HG03280 (cell line): Measurements from ENCODE around the gene TMED3.
"Not testable (repeated sequence)": the region's sequence is repeated elsewhere in the genome, so short reads cannot be mapped to it uniquely, and the experiment has no call there.

Experiments used
- ATAC-seq: cut with Tn5 transposase; IDR thresholded peaks from one replicate; pipeline ENCODE4 v1.9.1; 2021; ENCODE audit warnings: mild to moderate bottlenecking, moderate library complexity; ENCODE audit not compliant: unreplicated experiment

TMED3 gene

DNA sequence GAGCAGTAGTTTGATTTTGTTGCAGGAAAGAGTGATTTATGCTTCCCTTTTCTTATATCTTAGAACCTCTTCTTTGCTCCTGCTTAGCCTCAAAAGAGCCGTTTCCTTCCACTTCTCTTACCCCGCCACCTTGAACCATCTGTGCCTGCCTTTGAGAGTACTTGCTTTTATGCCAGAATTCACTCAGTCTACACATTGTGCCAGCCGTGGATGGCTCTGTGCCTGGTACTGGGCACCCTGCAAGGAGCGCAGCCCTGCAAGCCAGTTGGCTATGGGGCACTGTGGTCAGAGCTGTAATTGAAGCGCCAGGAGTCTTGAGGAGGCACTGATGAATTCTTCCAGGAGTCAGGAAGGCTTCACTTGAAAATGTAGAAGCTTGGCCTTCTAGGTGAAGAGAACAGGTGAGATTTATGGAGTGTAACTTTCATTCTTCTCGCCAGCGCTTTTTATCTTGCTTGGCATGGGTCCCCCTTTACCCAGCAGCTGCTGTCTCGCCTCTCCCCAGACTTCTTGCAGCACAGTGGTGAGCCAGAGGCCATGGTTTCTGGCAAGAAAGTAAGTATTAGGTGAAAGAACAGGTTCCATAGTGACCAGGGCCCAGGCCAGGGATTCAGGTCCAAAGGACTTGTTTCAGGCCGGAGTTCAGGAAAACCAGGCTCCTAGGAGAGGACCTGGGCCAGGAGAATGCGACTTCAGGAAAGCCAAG is 4.9 kb downstream of the TMED3 start:
- ATAC-seq, result no peak

DNA sequence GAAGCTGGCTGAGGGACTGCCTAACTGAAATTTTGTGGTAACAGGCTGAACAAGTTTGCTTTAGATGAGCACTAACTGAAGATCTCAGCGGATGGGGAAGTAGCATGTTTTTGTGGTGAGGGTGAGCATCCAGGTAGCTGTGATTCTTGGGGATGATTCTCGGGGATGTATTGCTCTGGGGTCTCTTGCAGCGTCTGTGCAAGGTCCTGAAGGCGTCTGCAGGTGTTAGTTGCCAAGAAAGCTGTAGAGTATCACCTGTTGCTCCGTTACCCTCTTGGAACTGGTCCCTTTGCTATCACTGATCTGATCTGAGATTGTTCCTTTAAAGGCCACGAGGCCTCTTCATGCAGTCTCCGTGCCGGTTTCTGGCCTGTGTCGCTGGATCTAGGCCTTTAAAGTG is 6.0 kb downstream of the TMED3 start:
- ATAC-seq, result no peak

DNA sequence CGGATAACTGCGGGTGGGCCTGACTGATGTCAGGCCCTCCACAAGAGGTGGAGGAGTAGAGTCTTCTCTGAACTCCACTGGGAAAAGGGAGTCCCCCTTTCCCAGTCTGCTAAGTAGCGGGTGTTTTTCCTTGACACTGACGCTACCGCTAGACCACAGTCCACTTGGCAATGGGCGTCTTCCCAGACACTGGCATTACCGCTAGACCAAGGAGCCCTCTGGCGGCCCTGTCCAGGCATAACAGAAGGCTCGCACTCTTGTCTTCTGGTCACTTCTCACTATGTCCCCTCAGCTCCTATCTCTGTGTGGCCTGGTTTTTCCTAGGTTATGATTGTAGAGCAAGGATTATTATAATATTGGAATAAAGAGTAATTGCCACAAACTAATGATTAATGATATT is 9.1 kb downstream of the TMED3 start:
- not testable (repeated sequence) for ATAC-seq

- ATAC-seq, result no peak
Observed at GRCh38 chr15:79321876-79322275, 11.0 kb downstream of the TMED3 start.

DNA sequence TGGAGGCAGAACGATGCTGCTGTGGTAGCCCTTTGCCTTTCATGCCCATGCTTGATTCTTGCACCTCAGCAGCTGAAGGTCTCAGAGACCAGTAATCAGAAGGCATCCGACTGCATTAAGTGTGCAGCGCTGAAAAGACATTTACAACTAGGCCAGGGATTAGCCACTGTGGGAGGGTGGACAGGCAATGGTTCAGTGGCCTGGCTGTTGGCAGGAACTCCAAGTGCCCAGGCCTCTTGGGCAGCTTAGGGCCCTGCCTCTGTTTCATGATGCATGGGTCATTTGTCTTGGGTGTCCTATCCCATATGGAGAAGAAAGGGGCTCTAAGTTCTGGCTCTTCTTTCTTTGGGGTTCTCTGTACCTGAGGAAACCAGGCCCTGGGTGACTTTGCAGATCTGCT is 11.4 kb downstream of the TMED3 start:
- no peak for ATAC-seq

GRCh38 chr15:79322945-79323344 is 12.0 kb downstream of the TMED3 start:
- no peak for ATAC-seq

GRCh38 chr15:79329171-79329611 is 18.3 kb downstream of the TMED3 start:
- no peak for ATAC-seq

- ATAC-seq, result no peak
Observed at GRCh38 chr15:79332824-79333510, 22.1 kb downstream of the TMED3 start.

DNA sequence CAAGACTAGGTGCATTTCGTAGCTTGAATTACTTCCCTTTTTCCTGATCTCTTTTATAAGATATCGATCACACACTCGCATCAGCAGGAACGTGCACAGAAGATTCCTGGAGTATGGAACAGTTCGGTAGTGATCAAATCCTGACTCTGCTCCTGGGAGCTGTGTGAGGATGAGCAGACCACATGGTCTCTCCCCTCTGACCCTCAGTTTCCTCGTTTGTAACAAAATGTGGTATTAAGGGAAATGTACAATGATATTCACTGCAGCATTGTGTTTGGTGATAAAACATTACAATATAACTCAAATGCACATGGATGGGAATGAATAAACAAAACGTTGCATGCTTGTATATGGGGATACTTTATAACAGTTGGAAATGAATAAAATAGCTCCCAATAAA is 26.7 kb downstream of the TMED3 start:
- ATAC-seq, result no peak

DNA sequence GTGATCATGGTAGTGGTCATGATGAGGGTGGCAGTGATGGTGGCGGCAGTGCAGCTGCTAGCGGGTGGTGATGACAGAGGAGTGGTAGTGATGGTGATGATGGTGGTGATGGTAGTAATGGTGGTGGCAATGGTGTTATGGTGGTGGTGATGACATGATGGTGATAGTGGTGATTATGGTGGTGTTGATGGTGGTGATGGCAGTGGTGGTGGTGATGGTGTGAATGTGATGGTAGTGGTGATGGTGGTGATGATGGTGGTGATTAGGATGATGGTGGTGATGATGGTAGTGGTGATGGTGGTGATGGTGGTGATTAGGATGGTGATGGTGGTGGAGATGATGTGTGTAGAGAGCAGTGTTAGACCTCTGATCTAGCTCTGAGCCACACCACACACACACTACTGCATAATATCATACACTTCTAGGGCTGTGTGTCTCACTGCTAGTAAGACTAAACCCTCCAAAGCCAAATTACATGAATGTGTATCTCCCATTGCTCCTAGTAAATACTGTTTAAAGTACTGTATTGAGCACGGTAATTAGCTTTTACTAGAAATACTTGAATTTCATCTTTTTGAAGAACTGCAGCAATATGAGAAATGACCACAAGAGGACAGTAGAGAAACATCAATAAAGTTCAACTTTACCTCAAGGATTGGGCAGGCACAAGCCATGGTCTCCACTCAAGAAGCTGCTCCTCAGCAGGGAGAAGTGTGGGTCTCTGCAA is 28.8 kb downstream of the TMED3 start:
- no peak for ATAC-seq

DNA sequence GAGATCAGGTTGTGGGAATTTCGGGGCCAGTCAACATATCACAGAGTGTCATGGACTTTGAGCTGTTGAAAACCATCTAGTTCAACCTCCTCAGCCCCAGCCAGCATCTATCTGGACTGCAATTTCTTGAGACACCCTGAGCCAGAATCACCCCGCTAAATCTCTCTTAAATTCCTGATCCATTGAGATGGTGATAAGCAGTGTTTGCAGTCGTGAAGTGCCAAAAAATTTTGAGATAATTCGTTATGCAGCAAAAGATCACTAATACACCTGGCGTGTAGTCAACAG is 29.3 kb downstream of the TMED3 start:
- ATAC-seq, result no peak

- ATAC-seq, result no peak
Observed at GRCh38 chr15:79341396-79341795, 30.5 kb downstream of the TMED3 start.

DNA sequence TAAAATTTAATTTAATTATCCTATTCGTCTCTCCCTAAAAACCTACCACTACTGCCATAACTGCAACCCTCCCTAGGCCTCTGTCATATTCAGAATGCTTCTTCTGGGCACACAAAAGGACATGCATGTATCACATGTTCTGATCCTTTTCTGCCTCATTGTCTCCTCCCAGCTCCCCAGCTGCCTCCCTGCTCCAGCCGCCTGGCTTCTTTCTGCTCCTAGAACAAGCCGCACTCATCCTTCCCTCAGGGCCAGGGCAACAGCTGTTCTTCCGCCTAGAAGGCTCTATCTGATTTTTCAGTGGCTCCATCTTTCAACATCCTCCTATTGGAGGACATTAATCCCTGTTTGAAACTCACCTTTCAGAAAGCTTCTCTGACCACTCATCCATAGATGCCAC is 38.6 kb downstream of the TMED3 start:
- ATAC-seq, result no peak

- no peak for ATAC-seq
Observed at GRCh38 chr15:79352206-79352605, 41.3 kb downstream of the TMED3 start.

DNA sequence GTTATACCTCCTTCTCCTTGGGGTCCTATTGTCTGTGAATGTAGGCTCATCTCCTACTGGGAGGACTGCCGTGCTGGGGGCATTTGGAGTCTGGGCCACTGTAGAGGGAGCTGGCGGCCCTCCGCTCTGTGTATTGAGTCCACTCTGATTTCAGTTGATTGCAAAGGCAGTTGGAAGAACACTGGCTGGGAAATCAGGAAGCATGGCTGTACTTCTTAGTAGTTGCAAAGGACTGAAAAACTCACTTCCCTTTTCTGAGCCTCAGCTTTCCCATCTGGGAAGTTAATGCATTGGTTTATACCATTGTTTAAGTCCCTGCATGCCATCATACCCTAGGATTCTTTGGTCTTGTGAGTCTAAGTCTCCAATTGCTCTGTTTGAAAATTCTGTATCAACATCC is 46.7 kb downstream of the TMED3 start:
- ATAC-seq, result no peak

GRCh38 chr15:79358069-79358468 is 47.2 kb downstream of the TMED3 start:
- ATAC-seq, result no peak

DNA sequence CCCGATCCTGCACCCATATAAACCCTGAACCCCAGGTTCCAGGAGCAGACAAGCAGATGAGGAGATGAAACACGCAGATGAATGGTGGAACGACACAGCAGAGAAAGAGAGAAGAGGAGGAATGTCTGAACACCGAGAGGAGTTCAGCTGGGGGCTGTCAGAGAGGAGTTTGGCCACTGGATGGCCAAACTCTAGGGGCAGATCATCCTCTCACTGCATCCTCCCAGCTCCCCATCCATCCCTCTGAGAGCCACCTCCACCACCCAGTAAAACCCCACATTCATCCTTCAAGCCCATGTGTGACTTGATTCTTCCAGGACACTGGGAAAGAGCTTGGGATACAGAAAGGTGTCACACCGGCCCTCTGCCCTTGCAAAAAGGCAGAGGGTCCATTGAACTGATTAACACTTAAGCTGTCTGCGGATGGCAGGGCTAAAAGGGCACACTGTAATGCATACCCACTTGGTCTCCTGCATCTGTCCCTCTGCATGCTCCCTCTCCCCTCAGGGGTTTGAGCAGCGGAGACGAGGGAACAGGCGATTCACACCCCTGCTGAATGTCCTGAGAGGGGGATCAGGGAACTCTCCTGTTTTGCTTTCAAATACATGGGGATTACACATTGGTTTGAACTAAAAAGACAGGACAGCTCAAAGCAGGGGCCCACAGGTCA is 53.8 kb downstream of the TMED3 start:
- ATAC-seq, result no peak

GRCh38 chr15:79365765-79366164 is 54.9 kb downstream of the TMED3 start:
- no peak for ATAC-seq

DNA sequence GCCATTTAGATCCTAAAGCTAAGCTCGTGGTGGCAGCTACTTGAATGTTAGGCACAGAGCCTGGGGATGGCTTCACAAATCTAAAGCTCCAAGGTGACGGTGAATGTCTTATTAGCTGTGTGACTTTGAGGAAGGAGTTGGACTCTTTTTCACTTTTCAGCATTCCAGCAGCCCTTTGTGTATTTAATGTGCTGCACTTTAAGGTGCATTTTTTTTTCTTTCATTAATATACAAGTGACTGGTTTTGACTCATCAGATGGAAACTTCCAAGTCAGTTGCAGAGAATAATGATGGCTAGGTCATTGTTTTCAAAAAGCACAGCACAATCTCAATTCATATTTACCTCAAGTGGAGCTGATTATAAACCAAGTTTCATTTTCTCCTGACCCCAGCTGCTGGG is 55.8 kb downstream of the TMED3 start:
- ATAC-seq, result no peak

- ATAC-seq, result no peak
Observed at GRCh38 chr15:79370716-79371115, 59.8 kb downstream of the TMED3 start.

DNA sequence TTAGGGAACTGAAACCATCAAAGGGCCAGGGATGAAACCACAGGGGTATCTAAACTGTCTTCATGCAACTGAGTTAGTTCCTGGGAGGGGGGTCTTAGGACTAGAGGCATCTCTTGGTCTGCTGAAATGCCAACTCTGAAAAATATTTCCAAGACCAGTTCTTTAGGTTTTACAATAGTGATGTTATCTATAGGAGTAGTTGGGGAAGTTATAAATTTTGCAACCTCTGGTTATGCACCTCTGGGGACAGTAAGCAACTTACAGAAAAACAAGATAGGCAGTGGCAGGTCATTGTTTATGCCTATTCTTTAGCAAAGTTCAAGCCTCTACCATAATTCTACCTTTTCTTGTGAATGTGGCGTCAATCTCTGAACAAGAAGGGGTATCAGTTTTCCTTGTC is 60.7 kb downstream of the TMED3 start:
- ATAC-seq, result no peak

GRCh38 chr15:79372428-79372827 is 61.5 kb downstream of the TMED3 start:
- no peak for ATAC-seq
